Stimulated activated naive CD8-positive, alpha-beta T cell treated with anti-CD3 and anti-CD28 coated beads, Interleukin-15, amount 100 ng/mL, for 72 hours (primary cell): ENCODE measurements around the gene SLC38A8.
A peak's percentile ranks its signal among the peaks of the same experiment; 100 is the strongest.

Experiments
- ATAC-seq: fragments of 150-1000 bp; cut with Tn5 transposase; 2 replicates; pipeline ENCODE4 v1.10.0; 2021; ENCODE audit warnings: mild to moderate bottlenecking, moderate library complexity
- DNase-seq, 2 donors: peaks; one replicate each; pipeline ENCODE4 v3.0.0; 2021 to 2022
- H3K27ac Mint-ChIP-seq, 2 donors: one replicate each; pipeline ENCODE4 v1.8.0; 2022; ENCODE audit warnings: mild to moderate bottlenecking in 2 of 2, mixed read lengths in 2 of 2, moderate library complexity in 2 of 2
- H3K27me3 Mint-ChIP-seq: one replicate; pipeline ENCODE4 v1.8.0; 2022; ENCODE audit warnings: mixed read lengths
- H3K4me1 Mint-ChIP-seq: one replicate; pipeline ENCODE4 v1.8.0; 2022; ENCODE audit warnings: mild to moderate bottlenecking, mixed read lengths
- H3K4me3 Mint-ChIP-seq, 2 donors: one replicate each; pipeline ENCODE4 v1.8.0; 2022; ENCODE audit warnings: mild to moderate bottlenecking in 2 of 2, mixed read lengths in 2 of 2, moderate library complexity in 1 of 2
- H3K9me3 Mint-ChIP-seq, 2 donors: one replicate each; pipeline ENCODE4 v1.8.0; 2022; ENCODE audit warnings: mixed read lengths in 2 of 2

SLC38A8 gene

GRCh38 chr16:83983491-83983890, 59.1 kb downstream of the SLC38A8 start:
- Mint-ChIP-seq H3K9me3 (peaks cover 4 to 9% of the 10 kb centered on the region in 2 donors), H3K4me3 (no peak overlapping the region), H3K27me3 (peaks cover 14% of the 10 kb centered on the region), H3K27ac (no peak overlapping the region), H3K4me1 (no peaks in the 10 kb centered on the region)
- no peak for DNase-seq
- ATAC-seq: no peak

- Mint-ChIP-seq H3K27me3 (peaks cover 6% of the 10 kb centered on the region), H3K4me1 (no peaks in the 10 kb centered on the region), H3K9me3 (peaks cover 4 to 18% of the 10 kb centered on the region in 2 donors), H3K4me3 (no peak overlapping the region), H3K27ac (no peak overlapping the region)
- ATAC-seq (no peak), DNase-seq (no peak)
These were observed 60.8 kb downstream of the SLC38A8 start for GRCh38 chr16:83981799-83982198.

GRCh38 chr16:83980794-83981193, 61.8 kb downstream of the SLC38A8 start:
- Mint-ChIP-seq H3K27ac (peak overlapping the region in 1 of 2 donors; percentile 84), H3K27me3 (peaks cover 6% of the 10 kb centered on the region), H3K4me1 (no peaks in the 10 kb centered on the region), H3K4me3 (no peak overlapping the region), H3K9me3 (peaks cover 4 to 18% of the 10 kb centered on the region in 2 donors)
- DNase-seq (no peak), ATAC-seq (no peak)

- Mint-ChIP-seq H3K4me3 (no peak overlapping the region), H3K9me3 (peaks cover 4 to 18% of the 10 kb centered on the region in 2 donors), H3K27ac (no peak overlapping the region), H3K4me1 (no peaks in the 10 kb centered on the region), H3K27me3 (peaks cover 16% of the 10 kb centered on the region)
- DNase-seq (no peak), ATAC-seq (no peak)
These were observed 63.2 kb downstream of the SLC38A8 start for GRCh38 chr16:83979441-83979840.

GRCh38 chr16:83978401-83978904, 64.1 kb downstream of the SLC38A8 start:
- H3K27me3 Mint-ChIP-seq: peaks cover 20% of the 10 kb centered on the region

GRCh38 chr16:83977056-83977815, 65.4 kb downstream of the SLC38A8 start:
- no peak overlapping the region for H3K27ac Mint-ChIP-seq
- H3K9me3 Mint-ChIP-seq: peaks cover 4 to 18% of the 10 kb centered on the region in 2 donors
- ATAC-seq (no peak), DNase-seq (no peak)
- H3K4me3 Mint-ChIP-seq: no peak overlapping the region
- no peaks in the 10 kb centered on the region for H3K4me1 Mint-ChIP-seq
- peaks cover 29% of the 10 kb centered on the region for H3K27me3 Mint-ChIP-seq

More at GRCh38 chr16:83978401-83978904, 64.1 kb downstream of the SLC38A8 start:
- ATAC-seq: no peak
- H3K4me1 Mint-ChIP-seq: no peaks in the 10 kb centered on the region
- no peak overlapping the region for H3K27ac Mint-ChIP-seq
- no peak for DNase-seq
- H3K9me3 Mint-ChIP-seq: peaks cover 4 to 18% of the 10 kb centered on the region in 2 donors
- no peak overlapping the region for H3K4me3 Mint-ChIP-seq

- Mint-ChIP-seq H3K4me3 (no peak overlapping the region), H3K27ac (no peak overlapping the region), H3K27me3 (peaks cover 44% of the 10 kb centered on the region), H3K9me3 (peaks cover 4 to 18% of the 10 kb centered on the region in 2 donors), H3K4me1 (no peaks in the 10 kb centered on the region)
- DNase-seq: no peak
- ATAC-seq: no peak
These were observed 66.9 kb downstream of the SLC38A8 start for GRCh38 chr16:83975590-83976260.

- Mint-ChIP-seq H3K27me3 (peaks cover 56% of the 10 kb centered on the region), H3K27ac (no peak overlapping the region), H3K9me3 (peaks cover 4 to 18% of the 10 kb centered on the region in 2 donors), H3K4me1 (peaks cover 6% of the 10 kb centered on the region), H3K4me3 (no peak overlapping the region)
- DNase-seq: no peak
- no peak for ATAC-seq
These were observed 68.1 kb downstream of the SLC38A8 start for GRCh38 chr16:83974475-83974874.

GRCh38 chr16:83973581-83974385, 68.8 kb downstream of the SLC38A8 start:
- no peak overlapping the region for H3K27ac Mint-ChIP-seq
- H3K4me1 Mint-ChIP-seq: peaks cover 11% of the 10 kb centered on the region
- H3K9me3 Mint-ChIP-seq: peaks cover 1 to 12% of the 10 kb centered on the region in 2 donors
- DNase-seq (no peak), ATAC-seq (no peak)
- no peak overlapping the region for H3K4me3 Mint-ChIP-seq
- peaks cover 58% of the 10 kb centered on the region for H3K27me3 Mint-ChIP-seq

- DNase-seq (no peak), ATAC-seq (no peak)
- H3K9me3 Mint-ChIP-seq: peaks cover 0 to 5% of the 10 kb centered on the region in 2 donors
- no peak overlapping the region for H3K27ac Mint-ChIP-seq
- H3K4me3 Mint-ChIP-seq: no peak overlapping the region
- peaks cover 11% of the 10 kb centered on the region for H3K4me1 Mint-ChIP-seq
- peaks cover 59% of the 10 kb centered on the region for H3K27me3 Mint-ChIP-seq
These were observed 69.5 kb downstream of the SLC38A8 start for GRCh38 chr16:83973077-83973476.

GRCh38 chr16:83972256-83973008, 70.2 kb downstream of the SLC38A8 start:
- no peak for DNase-seq
- no peak overlapping the region for H3K27ac Mint-ChIP-seq
- H3K9me3 Mint-ChIP-seq: no peaks in the 10 kb centered on the region
- H3K27me3 Mint-ChIP-seq: peaks cover 65% of the 10 kb centered on the region
- peaks cover 17% of the 10 kb centered on the region for H3K4me1 Mint-ChIP-seq
- ATAC-seq: no peak
- no peak overlapping the region for H3K4me3 Mint-ChIP-seq

GRCh38 chr16:83971165-83972130, 71.1 kb downstream of the SLC38A8 start:
- H3K27ac Mint-ChIP-seq: no peak overlapping the region
- peaks cover 66% of the 10 kb centered on the region for H3K27me3 Mint-ChIP-seq
- no peaks in the 10 kb centered on the region for H3K9me3 Mint-ChIP-seq
- peaks cover 17% of the 10 kb centered on the region for H3K4me1 Mint-ChIP-seq
- DNase-seq (no peak), ATAC-seq (no peak)
- H3K4me3 Mint-ChIP-seq: no peak overlapping the region

- H3K4me1 Mint-ChIP-seq: peaks cover 17% of the 10 kb centered on the region
- no peak overlapping the region for H3K27ac Mint-ChIP-seq
- DNase-seq (no peak), ATAC-seq (no peak)
- H3K4me3 Mint-ChIP-seq: no peak overlapping the region
- peaks cover 66% of the 10 kb centered on the region for H3K27me3 Mint-ChIP-seq
- no peaks in the 10 kb centered on the region for H3K9me3 Mint-ChIP-seq
These were observed 72.2 kb downstream of the SLC38A8 start for GRCh38 chr16:83970430-83970815.
